GM21717 (cell line): ENCODE data around the gene MCUR1.
A peak's percentile ranks its signal among the peaks of the same experiment; 100 is the strongest.
"Not testable (repeated sequence)": the region's sequence is repeated elsewhere in the genome, so short reads cannot be mapped to it uniquely, and the experiment has no call there.

Experiments
- ATAC-seq: cut with Tn5 transposase; IDR thresholded peaks from one replicate; pipeline ENCODE4 v1.9.1; 2021; ENCODE audit warnings: mild to moderate bottlenecking, moderate library complexity; ENCODE audit not compliant: unreplicated experiment

The MCUR1 gene

DNA sequence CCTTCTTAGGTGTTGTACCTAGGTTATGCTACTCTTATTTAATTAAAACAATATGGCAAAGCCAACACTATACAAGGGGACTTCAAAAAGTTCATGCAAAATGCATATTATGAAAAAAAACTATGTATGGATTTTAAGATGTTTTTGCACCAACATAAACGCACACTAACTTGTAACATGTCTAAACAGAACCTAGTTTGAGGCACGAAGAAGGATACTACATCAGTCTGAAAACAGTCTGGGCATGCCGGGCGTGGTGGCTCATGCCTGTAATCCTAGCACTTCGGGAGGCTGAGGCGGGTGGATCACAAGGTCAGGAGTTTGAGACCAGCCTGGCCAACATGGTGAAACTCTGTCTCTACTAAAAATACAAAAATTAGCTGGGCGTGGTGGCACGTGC, 34.2 kb downstream of the MCUR1 start:
- ATAC-seq: not testable (repeated sequence)

DNA sequence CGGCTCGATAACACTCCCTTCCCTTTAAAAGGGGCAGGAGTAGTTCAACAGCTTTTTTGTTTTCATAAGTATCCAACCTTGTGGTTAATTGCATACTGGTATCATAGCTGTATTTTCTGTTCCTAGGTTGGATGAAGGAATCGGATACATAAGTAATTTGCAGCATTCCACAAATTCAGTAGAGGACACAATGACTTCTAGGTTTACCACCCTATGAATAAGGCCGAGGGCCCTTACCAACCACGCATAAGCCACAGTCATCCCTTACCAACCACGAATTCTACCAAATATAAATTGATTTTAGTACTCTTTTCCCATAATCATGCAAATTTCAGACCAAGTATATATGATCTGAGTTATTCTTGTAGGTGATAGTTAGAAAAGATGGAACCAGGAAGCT, 36.3 kb downstream of the MCUR1 start:
- no peak for ATAC-seq

DNA sequence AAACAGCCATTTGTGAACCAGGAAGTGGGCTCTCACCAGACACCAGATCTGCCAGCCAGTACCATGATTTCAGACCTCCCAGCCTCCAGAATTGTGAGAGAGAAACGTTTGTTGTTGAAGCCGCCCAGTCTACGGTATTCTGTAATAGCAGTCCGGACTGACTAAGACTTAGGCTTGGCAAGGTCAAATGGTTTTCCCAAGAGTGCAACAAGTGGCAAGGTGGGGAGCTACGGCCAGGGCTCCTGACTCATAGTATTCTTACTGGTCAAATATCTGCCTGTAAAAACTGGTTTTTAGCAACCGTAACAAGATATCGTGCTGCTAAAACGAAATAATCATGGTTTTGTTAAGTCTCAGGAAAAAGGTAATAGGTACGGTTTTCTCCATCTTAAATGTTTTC, 37.8 kb downstream of the MCUR1 start:
- ATAC-seq: no peak

DNA sequence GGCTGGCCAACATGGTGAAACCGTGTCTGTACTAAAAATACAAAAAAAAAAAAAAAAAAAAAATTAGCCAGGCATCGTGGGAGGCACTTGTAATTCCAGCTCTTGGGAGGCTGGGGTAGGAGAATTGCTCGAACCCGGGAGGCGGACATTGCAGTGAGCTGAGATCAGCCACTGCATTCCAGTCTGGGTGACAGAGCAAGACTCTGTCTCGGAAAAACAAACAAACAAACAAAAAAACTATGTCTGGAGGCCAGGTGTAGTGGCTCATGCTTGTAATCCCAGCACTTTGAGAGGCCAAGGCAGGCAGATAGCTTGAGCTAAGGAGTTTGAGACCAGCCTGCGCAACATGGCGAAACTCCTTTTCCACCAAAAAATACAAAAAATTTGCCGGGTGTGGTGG, 38.9 kb downstream of the MCUR1 start:
- ATAC-seq: not testable (repeated sequence)

DNA sequence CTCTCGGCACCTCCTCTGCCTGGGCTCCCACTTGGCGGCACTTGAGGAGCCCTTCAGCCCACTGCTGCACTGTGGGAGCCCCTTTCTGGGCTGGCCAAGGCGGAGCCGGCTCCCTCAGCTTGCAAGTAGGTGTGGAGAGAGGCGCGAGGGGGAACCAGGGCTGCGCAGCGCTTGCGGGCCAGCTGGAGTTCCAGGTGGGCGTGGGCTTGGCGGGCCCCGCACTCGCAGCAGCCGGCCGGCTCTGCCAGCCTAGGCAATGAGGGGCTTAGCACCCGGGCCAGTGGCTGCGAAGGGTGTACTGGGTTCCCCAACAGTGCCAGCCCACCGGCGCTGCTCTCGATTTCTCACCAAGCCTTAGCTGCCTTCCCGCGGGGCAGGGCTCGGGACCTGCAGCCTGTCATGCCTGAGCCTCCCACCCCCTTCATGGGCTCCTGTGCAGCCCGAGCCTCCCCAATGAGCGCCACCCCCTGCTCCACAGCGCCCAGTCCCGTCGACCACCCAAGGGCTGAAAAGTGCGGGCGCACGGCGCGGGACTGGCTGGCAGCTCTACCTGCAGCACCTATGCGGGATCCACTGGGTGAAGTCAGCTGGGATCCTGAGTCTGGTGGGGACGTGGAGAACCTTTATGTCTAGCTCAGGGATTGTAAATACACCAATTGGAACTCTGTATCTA, 41.9 kb downstream of the MCUR1 start:
- not testable (repeated sequence) for ATAC-seq

DNA sequence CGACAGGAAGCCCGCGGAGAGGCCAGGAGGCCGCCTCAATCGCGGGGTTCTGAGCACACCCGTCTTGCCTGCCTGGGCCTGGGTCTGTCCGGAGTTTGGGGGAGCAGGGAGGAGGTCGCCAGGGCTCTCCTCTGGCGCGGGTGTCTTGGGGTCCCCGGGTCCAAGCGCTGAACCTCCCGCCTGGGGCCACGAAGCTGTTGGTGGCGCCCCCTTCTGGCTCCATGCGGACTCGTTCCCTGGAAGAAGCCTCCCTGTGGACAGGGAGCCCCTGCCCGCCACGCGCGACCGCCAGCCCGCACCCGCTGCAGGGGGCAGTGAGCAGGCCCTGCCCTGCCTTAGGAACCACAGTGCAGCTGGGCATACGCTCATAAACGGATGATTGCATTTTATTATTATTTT, 44.7 kb downstream of the MCUR1 start:
- ATAC-seq: no peak

DNA sequence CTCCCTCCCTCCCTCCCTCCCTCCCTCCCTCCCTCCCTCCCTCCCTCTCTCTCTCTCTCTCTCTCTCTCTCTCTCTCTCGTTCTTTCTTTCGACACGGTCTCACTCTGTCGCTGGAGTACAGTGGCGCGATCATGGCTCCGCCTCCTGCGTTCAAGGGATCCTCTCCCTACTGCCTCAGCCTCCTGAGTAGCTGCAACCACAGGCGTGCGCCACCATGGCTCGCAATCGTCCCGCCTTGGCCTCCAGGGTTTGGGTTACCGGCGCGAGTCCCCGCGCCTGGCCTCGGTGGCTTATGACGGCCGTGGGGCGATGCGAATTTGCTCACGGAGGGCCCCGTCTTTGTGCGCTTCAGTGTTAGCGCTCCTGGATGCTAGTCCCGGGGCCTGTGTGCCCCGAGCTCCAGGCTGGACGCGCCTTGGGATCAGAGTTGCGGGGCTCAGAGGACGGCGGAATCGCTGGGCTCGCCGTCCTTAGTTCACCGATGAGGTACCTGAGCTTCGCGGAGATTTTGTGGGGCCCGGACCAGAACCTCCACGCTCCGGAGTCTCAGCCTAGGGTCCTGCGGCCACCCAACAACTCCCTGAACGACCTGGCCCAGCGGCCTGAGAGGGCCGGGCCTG, 45.2 kb downstream of the MCUR1 start:
- ATAC-seq: no peak

DNA sequence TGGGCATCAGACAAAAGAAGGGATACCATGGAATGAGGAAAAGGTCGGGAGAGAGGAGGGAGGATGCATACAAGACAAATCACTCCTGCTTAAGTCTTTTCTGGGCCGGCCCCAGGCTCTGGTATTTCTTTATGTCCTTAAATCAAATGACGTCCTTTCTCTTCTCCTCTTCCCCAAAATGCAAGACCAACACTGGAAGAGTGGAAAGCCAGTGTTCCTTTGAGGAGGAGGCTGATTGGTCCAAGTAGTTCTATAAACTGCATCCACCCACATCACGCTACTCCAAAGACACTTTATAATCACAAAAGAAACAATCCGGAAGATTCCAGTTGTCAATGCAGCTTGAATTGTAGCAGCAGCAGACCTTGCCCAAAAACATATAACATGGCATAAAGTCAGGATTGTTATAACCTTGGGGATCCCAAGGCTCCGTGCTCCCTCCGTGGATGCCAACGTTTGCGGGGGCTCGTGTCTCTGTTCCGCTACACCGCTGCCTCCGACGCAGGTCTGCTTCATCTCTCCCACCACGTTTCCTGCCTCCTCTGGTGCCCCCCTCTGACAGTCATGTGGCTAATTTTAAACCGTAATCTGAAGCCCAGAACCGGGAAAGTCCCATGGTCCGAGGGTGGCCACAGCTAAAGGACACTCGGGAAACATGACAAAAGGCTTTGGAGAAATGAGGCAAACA, 47.1 kb downstream of the MCUR1 start:
- no peak for ATAC-seq

DNA sequence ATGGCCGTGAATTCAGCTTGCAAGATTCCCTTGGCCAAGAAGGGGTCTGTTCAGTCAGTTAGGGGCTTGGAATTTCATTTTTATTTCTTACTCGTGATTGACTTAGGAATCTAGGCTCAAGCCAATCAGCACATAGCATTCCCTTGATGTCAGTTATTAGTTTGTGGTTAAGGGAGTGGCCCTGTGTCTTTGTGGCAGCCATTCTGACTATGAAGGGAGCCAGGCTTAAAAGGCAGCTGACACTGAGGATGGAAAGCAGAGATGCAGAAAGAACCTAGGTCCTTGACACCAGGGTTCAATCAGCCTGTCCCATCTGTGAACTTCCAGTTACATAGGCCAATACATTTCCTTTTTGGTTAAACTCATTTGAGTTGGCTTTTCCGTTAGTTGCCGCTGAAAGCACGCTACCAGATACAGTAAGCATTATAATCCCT, 48.1 kb downstream of the MCUR1 start:
- ATAC-seq: no peak

DNA sequence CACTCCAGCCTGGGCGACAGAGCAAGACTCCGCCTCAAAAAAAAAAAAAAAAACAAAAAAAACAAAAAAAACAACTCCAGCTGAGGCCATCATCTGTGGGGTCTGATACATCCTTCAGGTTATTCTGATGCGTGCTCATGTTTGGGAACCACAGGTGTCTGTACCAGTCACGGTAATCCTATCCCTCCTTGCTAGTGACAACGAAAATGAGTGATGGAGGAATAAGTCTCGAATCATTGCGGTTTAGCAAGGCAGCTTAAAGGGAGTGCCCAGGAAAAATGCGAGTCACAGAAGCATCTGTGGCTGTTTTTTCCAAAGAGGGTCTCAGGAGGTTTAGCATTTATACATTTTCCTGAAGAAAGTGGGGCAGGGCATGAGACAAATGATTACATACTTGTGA, 48.8 kb downstream of the MCUR1 start:
- no peak for ATAC-seq

DNA sequence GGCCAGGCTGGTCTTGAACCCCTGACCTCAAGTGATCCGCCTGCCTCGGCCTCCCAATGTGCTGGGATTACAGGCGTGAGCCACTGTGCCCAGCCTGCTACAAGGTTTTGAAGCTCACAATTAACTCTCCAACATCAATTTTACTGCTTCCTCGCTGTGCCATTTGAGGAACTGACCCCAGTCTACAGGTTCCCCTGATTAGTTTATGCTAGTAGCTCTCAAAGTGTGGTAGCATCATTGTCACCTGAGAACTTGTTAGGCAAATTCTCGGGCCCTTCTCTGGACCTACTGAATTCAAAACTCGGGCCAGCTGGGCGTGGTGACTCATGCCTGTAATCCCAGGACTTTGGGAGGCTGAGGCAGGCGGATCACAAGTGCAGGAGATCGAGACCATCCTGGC, 49.4 kb downstream of the MCUR1 start:
- no peak for ATAC-seq

DNA sequence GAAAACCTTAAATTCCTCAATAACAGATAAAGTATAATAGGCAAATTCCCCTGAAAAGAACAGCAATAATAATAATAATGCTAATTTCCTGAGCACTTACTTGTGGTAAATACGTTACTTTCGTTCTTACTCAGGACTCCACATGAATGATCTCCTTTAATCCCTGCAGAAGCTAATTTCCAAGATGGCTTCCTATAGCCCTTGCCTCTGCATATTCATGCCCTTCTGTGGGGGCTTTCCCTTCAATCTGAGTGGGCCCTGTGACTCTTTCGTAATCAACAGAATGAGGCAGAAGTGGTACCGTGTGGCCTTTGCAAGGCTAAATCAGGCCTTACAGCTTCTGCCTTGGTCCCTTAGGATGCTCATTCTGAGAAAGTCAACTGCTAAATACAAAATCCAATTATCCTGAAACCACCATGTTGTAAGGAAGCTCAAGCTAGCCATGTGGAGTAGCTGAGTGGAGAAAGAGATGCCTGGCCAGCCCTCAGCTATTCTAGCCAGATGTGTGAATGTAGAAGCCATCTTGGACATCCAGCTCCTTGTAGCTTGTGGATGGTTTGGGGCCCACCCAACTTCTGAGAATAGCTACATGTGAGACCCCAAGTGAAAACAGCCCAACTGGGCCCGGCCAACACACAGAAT, 50.5 kb downstream of the MCUR1 start:
- peak; percentile 82 for ATAC-seq

DNA sequence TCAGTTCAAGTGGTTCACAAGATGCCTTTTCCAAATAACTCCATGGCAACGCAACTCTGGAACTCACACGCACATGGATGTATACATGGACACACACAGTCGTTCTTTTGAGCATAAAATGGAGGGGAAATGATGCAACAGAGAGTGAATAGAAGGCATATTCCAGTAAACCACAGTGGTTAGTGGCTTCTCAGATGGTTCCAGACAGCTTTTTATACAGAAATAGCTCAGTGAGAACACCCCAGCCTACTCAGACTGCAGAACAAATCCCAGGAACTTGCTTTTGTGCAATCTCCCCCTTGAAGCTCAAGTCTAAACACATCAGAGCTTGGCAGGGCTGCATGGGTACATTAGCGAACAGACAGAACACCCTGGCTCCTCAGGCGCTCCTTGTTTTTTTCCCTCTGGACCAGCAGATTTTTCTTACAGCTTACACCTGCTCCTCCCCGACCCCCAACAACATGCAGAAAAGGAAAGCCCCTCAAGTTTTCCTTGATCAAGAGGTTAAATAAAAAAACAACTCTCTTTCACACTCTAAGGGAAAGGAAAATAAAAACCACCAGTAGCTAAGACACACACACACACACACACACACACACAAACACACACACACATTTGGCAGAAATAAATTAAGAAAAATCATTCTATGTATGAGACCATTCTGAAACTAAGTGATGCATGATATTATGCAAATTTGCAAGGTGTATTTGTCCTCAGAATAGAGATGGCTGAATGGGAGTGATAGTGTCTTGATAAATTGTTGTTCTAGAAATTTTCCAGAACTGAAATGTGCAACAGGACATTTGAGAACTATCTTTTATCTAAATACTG, 51.5 kb downstream of the MCUR1 start:
- no peak for ATAC-seq

DNA sequence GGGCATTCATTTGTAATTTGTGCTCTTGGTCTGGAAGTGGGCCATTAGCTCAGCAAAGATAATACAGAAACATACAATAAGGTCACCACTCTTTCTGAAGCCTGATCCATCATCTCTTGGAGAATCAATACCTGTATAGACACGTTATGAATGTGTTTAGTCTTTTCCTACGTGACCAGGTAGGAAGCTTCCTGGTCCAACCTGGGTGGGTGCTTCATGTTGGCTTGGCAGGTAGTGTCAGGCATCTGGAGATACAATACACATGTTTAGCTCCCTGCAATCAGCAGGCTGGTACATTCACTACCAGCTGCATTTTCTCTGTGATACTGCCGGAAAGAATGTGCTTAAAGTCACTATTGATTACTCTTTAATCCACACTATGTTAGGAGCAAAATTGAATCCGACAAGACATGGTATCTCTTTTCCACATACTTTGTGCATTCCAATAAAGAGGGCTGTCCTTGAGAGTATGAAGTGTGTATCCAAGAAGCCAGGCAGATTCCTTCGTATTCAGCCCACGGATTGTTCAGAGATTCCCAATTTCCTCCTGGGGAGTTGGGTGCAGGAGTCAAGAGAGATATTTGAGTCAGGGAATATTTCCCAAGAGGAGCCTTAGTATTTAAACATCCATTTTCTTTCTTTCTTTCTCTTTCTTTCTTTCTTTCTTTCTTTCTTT, 52.9 kb downstream of the MCUR1 start:
- no peak for ATAC-seq

DNA sequence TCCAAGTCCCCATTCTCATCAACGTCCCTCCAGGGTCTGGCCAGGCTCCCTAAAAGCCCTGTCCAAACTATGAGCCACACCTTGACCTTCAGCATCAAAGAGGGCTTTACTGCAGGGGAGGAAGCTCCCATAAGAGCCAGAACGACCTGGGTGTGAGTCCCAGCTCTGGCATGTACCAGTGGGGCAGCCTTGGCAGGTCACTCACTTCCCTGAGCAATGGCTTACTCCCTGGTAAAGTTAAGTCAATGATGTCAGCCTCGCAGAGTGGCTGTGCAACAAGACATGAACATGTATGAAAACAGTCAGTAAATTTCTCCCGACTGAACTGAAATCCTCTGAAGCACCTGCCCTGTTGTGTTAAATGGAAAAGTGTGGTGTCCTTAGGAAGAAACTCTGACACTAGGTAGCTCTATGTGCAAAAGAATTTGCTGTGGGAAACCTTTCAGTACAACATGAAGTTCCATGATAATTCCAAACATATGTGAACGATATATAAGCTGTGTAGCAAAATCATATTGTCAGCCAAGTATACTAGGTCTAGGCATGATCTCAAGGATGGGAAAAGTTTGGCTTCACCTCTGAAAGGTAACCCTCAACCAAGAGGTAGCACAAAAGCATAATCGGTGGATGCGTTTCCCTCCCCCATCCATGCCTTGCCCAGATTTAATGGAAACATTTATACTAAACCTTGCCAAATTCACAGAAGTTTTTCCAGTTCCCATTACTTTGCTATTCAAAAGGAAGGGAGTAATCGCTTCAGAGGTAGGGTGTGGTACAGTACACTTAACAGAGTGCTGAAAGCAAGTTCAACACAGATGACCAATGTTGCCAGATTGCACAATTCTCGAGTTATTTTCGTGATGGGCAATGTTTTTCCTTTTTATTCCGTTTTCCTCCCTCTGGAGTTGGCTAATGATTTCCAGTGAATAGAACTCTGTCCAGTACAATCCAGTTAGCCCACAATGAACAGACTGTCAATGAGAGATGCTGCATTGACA, 53.8 kb downstream of the MCUR1 start:
- ATAC-seq: no peak

DNA sequence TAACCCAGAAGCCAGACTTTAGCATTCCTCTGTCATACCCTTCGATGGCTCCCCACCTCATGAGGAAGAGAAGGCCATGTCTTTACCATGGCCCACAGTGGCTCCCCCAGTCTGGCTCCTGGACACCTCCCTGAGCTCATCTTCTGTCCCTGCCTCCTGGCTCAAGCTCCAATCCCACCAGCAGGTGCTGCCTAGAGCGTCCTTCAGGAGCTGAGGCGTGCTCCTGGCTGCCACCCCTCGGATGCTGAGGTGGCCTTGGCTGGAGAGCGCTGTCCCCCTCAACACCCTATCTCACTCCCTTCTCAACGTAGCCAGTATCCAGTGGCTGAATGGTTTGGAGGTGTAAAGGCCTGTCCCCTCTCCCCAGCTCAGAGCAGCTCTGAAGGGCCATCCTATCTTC, 55.3 kb downstream of the MCUR1 start:
- ATAC-seq: no peak

DNA sequence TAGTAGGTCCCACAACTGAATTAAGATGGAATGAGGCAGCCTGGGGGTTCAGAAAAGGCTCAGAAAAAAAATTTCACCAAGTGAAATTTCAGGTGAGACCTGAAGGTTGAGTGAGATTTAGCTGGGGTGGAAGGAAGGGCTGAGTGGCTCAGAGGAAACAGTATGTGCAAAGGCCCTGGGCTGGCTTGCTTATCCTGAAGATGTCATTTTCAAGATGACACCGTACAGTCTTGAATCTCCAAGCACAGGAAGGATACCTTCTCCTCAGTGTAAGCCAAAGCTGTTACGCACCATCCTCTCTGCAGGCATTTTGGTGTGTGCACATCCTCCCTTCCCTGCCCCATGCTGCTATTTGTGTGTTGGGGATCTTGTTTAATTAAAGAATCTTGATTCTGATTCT, 59.7 kb downstream of the MCUR1 start:
- ATAC-seq: no peak

DNA sequence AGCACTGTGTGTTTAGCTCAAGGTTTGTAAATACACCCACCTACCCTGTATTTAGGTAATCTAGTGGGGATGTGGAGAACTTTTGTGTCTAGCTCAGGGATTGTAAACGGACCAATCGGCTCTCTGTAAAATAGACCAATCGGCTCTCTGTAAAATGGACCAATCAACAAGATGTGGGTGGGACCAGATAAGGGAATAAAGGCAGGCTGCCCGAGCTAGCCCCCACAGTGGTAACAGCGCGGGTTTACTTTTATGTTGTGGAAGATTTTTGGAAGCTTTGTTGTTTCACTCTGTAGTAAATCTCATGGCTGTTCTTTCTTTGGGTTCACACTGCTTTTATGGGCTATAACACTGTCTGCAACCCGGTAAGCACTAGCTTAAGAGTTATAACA, 70.6 kb downstream of the MCUR1 start:
- no peak for ATAC-seq
